GM13976 (cell line): ENCODE data around the gene LRRC27.

Experiments used
- DNase-seq: peaks from one replicate; pipeline ENCODE4 v3.0.0; 2012; ENCODE audit warnings: low spot score
- in situ Hi-C: fragments of 300-500 bp; cut with MboI; formaldehyde crosslinking; loops from one replicate; pipeline ENCODE4 v1.12.0; 2022; ENCODE audit warnings: low sequenced_read_pairs, mixed read lengths, inconsistent platforms; ENCODE audit not compliant: unreplicated experiment
- TF ChIP-seq, protein P1 (sequence below): IDR thresholded peaks from 2 replicates; pipeline ENCODE4 v1.5.1; 2012; ENCODE audit warnings: borderline replicate concordance, mild to moderate bottlenecking; ENCODE audit not compliant: insufficient read depth; ENCODE audit errors: extremely low read depth, missing control alignments, control extremely low read depth

Gene LRRC27

DNA sequence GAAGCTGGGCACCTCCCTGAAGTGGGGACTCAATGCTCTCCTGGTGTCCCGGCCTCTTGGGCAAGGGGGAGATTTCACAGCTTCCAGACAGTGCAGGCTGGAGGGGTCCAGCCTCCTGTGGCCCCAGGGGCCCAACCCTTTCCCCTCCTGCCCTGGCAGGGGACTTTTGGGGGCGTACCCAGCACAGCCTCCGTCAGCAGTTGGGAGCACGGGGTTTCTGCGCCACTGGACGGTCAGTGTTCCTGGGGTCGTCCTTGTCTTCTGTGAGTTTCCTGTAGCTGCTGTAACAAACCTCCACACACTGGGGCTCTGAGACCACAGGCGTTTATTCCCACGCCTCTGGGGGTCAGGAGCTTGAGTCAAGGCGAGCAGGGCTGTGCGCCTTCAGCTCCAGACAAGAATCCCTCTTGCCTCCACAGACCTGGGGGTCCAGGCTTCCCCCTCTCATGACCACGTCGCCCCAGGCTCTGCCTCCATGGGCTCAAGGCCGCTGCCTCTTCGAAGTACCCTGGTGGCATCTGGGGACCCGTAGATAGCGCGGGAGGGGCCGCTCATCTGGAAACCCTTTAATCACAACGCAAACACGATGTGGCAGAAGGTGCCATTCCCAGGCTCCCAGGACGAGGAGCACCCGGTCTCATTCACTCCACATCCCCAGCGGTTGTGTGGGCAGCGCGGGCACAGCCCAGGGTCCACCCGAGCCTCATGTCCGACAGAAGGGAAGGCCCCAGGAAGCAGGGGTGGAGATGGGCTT lies 79.0 kb downstream of the LRRC27 start:
- in situ Hi-C loops: no loop called here
- DNase-seq: no peak
- TF ChIP-seq, protein P1, sequence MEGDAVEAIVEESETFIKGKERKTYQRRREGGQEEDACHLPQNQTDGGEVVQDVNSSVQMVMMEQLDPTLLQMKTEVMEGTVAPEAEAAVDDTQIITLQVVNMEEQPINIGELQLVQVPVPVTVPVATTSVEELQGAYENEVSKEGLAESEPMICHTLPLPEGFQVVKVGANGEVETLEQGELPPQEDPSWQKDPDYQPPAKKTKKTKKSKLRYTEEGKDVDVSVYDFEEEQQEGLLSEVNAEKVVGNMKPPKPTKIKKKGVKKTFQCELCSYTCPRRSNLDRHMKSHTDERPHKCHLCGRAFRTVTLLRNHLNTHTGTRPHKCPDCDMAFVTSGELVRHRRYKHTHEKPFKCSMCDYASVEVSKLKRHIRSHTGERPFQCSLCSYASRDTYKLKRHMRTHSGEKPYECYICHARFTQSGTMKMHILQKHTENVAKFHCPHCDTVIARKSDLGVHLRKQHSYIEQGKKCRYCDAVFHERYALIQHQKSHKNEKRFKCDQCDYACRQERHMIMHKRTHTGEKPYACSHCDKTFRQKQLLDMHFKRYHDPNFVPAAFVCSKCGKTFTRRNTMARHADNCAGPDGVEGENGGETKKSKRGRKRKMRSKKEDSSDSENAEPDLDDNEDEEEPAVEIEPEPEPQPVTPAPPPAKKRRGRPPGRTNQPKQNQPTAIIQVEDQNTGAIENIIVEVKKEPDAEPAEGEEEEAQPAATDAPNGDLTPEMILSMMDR: no peak

DNA sequence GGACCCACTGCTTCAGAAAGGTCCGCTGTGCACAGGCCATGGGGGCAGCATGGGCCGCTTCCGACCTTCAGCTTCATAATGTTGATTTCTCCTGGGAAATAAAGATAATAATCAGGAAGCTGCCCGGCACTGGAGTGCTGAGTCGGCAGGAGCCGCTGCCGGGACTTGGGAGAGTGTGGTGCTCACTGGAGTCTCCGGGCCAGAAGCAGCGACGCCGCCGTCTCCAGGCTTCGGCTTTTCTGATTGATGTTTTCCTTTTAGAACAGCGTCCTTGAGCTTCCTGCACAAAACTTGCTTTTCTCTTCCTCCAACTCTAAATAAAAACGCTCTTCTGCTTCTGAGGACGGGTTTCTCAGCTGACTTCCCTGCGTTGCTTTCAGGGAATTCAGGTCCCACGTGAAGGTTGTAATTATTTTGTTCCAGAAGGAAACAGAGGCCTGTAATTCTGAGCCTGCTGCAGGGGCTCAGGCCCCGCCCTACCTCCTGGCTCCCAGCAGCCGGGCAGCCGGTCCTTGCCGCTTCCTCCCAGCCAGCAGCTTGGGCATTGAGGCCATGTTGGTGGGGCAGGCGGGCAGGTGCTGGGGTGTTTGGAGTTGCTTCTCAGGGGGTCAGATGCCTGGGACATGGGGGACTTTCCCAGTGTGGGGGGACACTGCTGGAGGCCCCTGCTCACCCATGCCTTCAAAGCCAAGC lies 79.7 kb downstream of the LRRC27 start:
- DNase-seq: no peak
- in situ Hi-C loops: no loop called here
- TF ChIP-seq, protein P1: no peak

DNA sequence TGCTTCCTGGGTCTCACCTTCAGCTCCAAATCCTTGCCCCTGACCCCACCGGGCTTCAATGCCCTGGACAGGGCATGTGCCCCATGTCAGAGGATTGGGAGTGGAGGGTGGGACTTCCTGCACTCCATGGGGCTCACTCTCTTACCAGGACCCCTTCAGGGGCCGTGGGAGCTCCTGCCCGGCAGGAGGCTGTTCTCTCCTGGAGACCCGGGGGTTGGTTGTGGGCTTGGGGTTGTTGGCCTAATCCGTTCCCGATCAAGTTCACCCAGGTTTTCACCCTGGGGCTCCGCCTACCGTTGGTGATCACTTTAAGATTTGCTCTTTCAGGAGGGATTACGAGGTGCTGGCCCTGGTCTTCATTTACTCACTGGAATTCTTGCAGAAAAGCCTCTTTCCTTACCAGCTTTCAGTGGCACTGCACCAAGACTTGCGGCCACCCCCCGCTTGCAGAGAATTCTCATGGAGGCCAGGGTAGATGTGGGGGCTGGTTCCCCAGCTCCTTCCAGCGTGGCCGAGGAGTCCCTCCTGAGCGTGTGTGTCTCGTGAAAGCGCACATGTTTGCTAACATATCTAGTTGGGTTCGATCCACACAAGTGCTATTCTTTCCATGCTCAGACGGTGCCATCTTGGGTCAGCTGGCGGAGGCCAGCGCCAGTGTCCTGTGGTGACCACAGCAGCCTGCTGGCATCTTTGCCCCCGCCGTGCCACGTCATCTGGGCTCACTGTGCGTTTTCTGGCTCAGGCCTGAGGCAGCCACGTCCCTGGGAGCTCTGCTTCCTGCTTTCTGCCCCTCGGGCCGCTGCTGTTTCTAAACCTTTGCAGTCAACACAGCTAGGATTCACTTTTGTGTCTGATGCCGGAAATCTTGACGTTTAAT lies 80.6 kb downstream of the LRRC27 start:
- in situ Hi-C loops: no loop called here
- TF ChIP-seq, protein P1: no peak
- DNase-seq: no peak

DNA sequence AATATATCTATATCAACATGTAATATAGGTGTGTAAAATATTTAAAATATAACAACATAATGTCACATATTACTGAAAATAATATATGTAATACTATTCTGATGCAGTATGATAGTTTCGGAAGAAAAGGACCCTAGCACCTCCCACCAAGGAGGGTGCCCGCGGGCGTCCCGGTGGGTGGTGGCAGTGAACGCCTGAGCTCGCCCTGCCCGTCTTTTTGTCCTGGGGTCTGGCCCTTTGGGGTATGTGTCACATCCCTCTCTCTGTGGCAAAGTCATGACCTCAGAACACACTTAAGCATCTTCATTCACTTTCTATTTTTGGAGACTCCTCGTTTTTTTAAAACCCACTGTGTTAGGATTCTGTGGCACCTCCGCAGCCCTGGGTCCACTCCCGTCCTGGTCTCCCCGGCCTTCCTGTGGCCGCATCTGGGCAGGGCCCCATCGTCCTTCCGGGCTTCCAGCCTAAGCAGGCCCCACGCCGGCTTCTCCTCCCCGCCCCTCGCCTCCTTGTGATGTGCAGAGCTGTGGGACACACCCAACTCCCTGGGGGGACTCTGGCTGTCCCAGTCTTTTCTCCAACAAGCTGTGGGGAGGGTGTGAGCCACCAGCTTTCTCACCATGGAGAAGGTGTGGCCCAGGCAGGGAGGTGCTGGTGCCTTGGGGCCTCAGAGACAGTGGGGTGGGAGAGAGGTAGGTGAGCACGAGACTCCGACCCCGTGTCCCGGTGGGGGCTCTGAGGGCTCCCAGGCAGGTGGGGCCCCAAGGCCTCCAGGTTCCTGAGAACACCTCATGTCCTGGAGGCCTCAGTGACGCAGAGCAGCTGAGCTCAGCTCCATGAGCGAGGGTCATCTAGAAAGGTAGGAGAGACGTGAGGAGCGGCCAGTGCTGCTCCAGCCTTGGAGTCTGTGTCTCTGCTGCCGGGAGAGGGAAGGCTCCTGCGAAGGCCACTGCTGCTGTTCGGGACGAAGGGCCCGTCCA lies 81.5 kb downstream of the LRRC27 start:
- DNase-seq: no peak
- in situ Hi-C loops: no loop called here
- TF ChIP-seq, protein P1: no peak

DNA sequence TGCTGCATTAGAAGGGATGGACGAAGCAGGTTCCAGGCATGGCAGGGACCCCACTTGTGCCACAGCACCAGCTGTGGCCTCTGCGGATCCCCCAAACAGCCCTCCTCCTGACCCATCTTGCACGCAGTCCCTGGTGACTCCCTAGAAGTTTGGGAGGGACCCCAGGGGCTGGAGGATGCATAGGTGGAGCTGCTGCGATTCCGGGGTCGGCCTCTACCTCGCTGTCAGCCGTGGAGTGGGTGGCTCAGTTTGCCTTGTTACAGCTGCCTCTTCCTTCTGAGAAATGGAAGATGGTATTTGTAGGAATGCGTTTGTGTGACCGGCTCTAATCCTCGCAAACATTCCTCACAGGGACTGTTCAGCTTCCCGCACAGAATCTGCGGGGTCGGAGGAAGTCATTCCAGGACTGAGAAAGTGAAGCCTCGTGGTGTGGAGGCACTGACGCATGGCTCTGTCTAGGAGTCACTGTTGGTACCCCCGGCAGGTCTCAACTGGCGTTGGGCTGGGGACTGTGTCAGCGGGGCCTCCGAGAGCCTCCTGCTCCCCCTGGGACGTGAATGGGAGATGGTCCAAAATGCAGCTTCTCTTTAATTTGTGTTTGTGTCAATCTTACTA lies 82.5 kb downstream of the LRRC27 start:
- TF ChIP-seq, protein P1: no peak
- no peak for DNase-seq
- in situ Hi-C loops: no loop called here

DNA sequence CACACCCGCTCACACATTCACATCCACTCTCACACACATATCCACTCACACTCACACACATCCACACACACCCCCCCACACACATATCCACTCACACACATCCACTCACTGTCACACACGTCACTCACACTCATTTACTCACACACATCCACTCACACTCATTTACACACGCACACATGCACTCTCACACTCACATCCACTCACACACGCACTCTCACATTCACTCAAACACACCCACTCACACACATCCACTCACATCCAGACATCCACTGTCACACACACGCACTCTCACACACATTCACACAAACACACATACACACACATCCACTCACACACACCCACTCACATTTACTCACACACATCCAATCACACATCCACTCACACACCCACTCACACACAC lies 83.3 kb downstream of the LRRC27 start:
- TF ChIP-seq, protein P1: no peak
- in situ Hi-C loops: no loop called here

More for the DNA sequence above, 83.3 kb downstream of the LRRC27 start:
- DNase-seq: no peak
